GM12801 (cell line): ENCODE results near the gene KSR2.

Source experiments
- TF ChIP-seq, protein P1 (sequence below): IDR thresholded peaks from one replicate; pipeline ENCODE4 v1.5.1; 2011; ENCODE audit warnings: control low read depth; ENCODE audit not compliant: insufficient read length; ENCODE audit errors: extremely low read depth

KSR2 gene

DNA sequence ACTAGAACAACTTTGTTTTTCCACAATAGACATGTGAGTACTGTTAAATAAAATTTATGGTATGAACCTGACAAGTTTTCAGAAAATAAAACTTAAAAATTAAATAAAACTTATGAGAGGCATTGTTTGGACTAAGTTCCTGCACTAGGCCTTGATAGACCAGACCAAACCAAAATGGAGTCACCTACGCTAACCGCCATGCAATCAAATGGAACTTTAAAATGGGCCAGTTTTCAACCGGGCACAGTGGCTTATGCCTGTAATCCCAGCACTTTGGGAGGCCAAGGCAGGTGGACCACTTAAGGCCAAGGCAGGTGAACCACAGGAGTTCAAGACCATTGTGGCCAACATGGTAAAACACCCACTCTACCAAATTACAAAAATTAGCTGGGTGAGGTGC lies 42.6 kb upstream of the KSR2 start:
- TF ChIP-seq, protein P1, sequence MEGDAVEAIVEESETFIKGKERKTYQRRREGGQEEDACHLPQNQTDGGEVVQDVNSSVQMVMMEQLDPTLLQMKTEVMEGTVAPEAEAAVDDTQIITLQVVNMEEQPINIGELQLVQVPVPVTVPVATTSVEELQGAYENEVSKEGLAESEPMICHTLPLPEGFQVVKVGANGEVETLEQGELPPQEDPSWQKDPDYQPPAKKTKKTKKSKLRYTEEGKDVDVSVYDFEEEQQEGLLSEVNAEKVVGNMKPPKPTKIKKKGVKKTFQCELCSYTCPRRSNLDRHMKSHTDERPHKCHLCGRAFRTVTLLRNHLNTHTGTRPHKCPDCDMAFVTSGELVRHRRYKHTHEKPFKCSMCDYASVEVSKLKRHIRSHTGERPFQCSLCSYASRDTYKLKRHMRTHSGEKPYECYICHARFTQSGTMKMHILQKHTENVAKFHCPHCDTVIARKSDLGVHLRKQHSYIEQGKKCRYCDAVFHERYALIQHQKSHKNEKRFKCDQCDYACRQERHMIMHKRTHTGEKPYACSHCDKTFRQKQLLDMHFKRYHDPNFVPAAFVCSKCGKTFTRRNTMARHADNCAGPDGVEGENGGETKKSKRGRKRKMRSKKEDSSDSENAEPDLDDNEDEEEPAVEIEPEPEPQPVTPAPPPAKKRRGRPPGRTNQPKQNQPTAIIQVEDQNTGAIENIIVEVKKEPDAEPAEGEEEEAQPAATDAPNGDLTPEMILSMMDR: no peak

DNA sequence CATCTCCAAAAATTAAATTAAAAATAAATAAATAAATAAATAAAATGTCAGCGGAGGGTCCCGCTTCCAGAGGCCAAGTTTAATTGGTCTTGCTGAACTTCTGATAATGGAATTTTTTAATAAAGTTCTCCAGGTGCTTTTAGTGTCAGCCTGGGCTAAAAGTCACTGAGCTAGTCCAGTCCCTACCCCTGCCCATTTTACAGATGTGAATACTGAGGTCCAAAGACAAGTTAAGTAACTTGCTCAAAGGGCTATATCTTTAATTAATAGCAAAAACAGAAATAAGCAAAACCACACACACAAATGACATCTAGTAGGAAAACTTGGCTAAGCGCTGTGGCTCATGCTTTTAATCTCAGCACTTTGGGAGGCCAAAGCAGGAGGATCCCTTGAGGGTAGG lies 42.1 kb upstream of the KSR2 start:
- TF ChIP-seq, protein P1: no peak

DNA sequence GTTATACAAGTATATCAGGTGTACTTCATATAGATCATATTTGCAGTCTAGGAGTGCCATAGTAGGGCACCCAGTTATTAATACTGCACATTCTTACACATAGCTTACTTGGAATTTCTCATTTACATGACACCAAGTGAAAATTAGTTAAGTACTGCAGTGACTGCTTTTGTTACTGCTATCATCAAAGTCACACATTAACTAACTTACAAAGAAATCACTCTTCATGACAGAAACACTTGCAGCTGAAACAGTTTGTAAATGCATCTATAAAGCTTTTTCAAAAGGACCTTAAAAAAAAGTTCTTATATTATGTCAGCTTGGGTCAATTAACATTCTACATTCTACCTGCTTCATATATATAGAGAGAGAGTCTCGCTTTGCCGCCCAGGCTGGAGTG lies 29.9 kb upstream of the KSR2 start:
- TF ChIP-seq, protein P1: no peak

DNA sequence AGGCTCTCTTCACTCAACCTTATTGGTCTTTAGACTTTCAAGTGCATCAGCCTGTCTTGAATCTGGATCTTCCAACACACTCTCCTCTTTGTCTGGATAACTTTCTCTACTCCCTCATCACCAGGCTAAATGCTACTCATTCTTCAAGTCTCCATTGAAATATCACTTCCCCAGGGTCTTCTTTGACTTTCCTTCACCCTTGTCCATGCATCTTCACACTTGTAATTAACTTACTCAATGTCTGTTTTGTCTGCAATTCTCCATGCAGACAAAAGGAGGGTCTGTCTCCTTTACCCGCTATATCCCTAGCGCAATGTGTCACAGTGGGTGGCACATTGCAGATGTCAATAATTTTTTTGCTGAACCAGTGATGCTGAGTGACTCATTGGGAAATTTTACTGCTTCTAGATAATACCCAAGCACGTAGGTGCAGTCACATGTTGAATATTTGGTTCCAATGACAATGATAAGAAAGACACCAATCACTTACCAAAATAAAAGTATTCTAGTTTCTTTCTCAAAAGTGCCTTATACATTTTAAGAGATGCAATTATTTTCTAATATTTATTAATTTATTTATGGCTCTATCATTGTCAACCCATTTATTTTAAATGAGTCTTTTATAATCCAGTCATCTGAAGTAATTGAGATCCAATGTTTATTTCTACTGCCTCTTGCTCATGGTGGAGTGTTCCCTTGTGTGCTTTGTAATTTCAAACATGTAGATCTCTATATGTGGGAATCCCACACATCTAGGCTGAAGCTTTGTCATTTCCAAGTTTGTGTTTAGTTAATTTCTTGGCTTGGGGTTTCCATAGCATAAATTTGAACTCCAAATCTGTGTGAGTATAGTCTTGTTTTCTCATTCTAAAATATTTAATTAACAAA lies 26.0 kb upstream of the KSR2 start:
- TF ChIP-seq, protein P1: no peak

DNA sequence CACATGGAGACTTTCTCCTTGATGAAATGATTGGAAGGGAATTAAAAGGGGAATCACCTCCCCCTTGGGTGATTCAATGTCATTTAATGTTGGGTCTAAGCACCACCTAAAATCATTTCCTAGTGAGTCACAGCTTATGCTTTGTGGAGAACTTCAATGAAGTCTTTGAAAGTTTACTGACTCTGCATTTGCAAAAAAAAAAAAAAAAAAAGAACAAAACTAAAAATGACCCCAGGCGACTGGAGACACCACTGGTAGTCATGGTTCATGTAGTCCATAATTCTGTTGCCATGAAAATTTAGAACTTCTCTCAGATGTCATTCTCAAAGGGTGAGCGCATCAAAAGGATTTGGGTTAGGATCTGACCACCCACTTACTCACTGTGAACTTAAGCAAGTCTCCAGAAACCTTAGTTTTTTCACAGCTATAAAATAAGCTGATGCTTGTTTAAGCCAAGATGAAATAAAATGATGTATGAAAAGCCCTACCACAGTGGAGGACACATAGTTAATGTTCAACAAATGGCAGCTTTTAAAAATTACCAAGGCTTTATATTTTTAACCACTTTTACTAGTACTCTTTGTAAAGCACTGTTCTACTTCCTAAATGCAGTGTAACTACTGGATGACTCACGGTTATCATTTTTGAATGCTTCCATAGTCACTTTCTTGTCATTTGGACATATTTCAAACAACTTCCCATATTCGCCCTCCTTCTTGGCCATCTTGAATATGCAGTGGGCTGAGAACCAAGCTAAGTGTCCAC lies 18.1 kb upstream of the KSR2 start:
- TF ChIP-seq, protein P1: no peak

DNA sequence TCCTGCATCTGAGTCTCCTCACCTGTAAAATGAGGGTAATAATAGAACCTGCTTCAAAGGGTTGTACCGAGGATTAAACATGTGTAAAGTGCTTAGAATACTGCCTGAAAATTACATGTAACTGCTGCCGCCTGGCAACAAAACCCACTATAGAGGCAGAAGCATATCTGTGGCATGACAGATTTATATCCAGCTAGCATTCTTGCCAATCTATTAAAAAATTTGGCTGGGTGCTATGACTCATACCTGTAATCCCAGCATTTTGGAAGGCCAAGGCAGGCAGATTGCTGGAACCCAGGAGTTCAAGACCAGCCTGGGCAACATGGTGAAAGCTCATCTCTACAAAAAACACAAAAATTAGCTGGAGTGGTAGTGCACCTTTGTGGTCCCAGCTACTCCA lies 16.4 kb upstream of the KSR2 start:
- TF ChIP-seq, protein P1: no peak

DNA sequence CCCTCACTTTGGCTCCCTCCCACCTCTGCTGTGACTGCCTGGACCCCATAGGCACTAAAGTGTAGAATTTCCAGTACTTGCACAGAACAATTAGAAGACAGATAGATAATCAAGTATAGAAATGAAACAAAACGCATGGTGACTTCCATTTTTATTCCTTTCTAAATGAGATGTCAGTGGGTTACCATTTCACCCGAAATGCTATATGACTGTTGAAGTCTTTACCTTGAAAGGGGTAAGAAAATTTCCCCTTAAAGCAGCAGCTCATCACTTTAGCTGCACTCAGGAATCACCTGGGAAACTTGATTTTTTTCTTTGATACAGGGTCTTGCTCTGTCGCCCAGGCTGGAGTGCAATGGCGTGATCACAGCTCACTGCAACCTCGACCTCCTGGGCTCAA lies 12.5 kb upstream of the KSR2 start:
- TF ChIP-seq, protein P1: no peak
